Globus pallidus (tissue), 1 donor: Measurements from ENCODE around the gene RHOD.

Experiments
- DNase-seq: peaks from one replicate; pipeline ENCODE4 v3.0.0-alpha.2; 2015; ENCODE audit warnings: low spot score

Gene RHOD, protein sequence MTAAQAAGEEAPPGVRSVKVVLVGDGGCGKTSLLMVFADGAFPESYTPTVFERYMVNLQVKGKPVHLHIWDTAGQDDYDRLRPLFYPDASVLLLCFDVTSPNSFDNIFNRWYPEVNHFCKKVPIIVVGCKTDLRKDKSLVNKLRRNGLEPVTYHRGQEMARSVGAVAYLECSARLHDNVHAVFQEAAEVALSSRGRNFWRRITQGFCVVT

DNA sequence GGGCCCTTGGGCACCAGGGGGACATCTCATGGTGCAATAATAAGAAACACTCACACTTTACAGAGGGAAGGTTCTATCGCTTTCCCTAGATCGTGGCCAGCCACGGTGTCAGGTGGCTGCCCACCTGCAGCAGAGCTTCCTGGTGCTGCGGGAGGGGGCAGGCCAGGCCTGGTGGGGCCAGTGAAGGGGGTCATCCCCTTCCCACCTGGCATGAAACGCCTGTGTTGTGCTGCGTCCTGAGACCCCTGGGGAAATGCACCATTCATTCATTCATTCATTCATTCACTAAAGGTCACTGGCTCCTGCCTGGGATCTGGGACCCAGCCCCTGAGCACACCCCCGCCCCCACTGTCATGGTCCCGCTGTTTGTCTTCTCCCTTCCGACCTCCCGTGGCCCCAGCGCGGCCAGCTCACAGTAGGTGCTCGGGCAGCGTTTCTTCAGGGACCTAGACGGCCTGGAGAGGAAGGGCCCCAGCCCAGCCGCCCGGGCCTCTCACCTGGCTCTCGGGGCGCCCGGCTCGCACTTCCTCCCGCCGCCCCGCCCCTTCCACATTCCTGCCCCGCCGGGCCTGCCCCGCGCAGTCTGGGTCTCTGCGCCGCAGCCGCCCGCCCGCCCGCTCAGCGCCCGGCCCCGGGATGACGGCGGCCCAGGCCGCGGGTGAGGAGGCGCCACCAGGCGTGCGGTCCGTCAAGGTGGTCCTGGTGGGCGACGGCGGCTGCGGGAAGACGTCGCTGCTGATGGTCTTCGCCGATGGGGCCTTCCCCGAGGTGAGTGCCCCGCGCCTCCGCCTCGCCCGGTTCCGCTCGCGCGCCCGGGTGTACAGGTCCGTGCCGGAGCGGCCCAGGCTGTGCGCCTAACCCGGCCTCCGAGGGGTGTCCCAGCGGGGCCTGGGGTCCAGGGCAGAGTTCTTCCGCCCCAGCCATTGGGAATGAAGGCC is at the start of gene RHOD:
TSS of gene RHOD (plus strand) at position 581 of the 938 bp plus-strand sequence. CDS start at position 637, 56 bp downstream.
- no peak for DNase-seq

DNA sequence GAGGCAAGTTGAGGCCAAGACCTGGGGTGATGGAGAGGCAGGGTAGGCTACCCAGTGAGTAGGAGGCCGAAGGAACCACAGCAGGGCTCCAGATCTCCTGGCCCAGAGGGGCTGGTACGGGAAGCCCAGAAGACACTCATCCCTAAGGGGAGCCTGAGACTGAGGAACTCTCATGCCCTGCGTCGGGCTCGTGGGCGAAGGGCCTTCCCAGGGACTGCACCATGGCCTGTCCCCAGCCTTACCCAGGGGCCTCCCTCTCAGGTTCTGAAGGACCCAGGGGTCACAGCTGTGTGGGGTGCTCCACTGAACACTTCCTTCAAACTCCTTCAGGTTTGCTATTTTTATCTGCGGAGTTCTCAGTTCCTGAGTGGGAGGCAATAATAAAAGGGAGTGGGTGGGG is 49.5 kb upstream of the RHOD start:
- no peak for DNase-seq

DNA sequence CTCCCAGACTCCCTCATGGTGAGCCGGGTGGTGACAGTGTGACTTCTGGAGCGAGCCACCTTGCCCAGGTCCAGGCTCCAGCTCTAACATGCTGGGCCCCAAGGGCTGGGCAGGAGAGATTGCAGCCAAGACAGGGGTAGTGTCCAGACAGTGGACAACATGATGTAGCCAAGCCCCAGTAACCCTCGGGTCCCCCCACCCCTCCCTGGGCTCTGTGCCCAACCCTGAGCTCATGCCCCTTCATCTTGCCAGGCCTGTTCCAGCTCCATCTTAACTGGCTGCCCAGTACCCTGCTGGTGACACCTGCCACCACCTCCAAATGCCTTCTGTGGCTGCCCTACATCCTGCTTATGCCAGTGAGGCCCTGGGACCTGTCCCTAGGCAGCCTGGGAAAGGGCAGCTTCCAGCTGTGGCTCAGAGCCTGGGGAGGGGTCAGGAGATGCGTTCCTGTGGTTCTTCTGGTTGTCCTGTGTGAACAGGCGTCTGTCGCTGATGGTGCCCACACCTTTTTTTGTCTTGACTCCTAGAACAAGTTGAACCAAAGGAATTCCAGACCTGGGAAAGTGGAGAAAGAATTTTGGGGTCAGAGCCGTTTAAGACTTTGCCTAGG is 46.2 kb upstream of the RHOD start:
- no peak for DNase-seq

DNA sequence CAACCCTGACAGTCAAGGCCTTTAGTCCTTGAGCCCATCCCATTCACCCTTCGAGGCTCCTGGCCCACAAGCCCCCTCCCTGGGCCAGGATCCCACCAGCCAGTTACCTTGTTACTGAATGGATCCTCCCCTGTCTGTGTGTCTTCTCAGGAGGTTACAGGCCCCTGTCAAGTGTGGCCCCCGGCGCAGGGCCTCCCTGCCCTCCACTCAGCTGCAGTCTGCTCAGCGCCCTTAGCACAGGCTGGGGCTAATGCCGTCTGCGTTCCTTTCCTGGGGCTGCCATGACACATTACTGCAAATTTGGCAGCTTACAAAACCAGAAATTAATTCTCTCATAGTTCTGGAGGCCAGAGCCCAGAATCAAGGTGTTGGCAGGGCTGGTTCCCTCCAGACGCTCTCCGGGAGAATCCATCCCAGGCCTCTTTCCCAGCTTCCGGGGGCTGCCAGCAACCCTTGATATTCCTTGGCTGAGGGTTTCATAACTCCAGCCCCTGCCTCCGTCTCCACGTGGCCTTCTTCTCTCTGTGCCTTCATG is 43.1 kb upstream of the RHOD start:
- no peak for DNase-seq

DNA sequence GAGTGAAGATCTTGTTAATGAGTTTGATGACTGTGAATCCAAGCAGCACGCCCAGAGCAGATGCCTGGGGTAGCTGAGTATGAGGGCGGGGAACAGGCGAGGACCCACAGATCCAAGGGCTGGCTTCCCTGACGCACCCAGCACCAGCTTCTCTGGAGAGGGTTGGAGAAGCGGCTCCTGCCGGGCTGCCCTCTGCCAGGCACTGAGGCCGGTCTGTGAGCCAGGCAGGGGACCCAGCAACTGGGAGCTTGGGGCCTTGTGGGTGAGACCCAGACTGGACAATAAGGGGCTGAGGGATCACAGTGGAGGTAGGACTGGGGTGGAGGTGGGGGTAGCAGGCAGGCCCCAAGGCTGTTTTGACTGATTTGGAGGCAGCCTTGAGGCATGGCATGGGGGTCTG is 42.3 kb upstream of the RHOD start:
- no peak for DNase-seq

DNA sequence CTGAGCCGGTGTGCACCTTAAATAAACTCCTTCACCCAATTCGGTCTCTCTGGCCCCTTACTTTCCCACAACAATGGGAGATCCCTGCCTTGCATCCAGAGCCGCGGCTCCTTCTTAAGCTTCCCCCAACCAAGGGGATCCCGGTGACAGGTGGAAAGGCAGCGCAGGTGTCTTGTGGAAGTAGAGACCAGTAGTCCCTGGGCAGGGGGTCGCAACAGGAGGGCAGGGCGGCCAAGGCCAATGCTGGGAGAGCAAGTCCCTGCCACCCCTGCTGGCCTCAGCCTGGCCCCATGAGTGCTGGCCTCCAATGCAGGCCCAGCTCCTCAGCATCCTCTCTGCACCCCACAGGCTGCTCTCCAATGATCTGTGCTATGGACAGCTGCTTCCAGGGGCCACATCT is 41.6 kb upstream of the RHOD start:
- no peak for DNase-seq

DNA sequence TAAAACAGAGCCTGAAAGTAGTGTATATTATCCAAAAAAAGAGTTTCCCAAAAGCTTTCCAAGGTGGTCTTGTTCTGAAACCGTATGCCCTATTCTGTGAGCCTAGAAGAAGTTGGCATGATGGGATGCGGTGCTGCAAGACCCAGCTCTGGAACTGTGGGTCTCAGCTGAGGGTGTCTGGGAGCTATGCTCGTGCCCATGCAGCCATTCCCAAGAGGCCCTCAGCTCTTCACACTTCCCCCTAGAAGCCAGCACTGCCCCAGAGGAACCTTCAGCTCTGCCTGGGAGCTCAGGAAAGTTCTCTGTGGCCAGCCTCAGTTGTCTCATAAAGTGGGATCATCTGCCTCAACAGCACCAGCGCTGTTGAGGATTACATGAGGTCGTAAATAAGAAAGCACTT is 40.1 kb upstream of the RHOD start:
- no peak for DNase-seq

DNA sequence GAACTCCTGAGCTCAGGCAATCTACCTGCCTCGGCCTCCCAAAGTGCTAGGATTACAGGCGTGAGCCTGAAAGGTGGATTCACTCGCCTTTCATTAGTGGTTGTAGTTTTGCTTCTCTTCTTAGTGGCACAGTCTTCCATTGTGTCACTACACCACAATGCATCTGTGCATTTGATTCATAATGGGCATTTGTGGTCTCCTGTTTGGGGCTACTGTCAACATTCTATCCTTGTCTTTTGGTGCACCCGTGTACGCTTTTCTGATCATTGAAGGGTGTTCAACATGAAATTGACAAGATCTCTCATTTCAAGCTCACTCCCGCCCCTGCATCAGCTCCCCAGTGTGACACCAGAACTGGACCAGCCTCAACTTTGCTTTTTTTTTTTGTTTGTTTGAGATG is 35.7 kb upstream of the RHOD start:
- no peak for DNase-seq

DNA sequence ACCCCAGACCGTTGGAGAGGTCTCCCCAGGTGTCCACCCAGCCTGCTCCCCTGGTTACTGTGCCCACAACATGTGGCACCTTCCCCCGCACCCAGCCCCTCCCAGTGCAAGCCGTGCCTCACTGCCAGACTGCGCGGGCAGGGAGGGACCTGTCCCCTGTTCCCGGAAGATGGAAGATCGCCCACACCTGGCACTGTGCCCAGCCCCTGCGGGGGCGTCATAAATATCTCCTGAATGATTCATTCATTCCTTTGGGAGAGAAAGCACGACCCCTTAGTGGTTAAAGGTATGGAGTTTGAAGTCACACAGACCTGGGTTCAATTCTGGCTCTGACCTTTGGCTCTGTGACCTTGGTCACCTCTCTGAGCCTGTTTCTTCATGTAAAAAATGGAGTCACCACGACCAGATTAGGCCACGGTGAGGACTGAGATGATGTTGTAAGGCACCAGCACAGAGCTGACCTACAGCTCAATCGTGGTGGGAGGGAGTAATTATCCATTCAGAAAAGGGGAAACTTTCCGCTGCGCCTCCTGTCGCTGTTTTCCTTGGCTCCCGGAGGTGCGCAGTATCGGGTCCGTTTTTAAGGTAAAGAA is 34.2 kb upstream of the RHOD start:
- DNase-seq: no peak

DNA sequence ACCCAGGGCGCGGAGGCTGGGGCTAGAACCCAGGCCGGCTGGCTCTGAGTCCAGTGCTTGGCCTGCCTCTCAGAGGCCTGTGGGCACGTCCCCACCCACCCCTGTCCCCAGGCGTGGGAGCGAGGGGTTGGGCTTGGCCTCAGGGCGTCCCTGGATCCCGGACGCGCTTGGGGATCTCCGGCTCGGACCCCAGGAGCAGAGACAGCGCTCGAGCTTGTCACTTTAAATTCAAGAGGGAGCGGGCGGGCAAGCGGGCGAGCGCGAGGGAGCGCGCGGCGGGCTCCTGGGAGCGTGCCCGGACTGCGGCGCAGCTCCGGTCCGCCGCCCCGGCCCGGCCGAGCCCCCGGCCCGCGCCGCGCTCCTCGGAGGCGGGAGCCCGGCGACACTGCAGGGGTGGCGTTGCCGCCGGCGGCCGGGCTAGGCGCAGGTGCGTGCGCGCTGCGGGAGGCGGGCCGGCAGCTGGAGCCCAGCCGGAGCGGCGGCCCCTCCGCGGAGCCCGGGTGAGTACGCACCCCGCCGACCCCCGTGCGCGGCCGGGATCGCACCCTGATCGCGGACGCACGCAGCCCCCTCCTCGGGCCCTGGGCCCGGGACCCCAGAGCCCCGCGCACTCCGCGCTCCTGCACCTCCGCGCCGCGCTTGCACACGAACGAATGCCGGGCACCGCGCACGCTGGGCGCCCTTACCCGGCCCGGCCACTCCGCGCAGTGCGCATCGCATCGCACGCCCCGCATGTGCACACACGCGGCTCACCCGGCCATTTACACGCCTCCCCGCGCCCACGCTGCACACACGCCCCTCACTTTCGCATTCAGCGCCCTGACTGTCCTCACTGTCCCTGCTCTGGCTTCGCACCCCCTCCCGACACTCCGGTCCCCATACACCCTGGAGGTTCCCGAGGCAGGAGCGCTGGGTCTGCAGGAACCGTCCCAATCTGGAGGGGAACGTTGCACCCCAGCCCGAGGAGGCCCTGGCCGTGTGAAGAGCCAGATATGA is 33.4 kb upstream of the RHOD start, which contains the start of gene SYT12:
TSS of gene SYT12 (plus strand) at position 174 of the 996 bp plus-strand sequence. CDS start 7,011 bp downstream, outside the sequence.
- DNase-seq: no peak

DNA sequence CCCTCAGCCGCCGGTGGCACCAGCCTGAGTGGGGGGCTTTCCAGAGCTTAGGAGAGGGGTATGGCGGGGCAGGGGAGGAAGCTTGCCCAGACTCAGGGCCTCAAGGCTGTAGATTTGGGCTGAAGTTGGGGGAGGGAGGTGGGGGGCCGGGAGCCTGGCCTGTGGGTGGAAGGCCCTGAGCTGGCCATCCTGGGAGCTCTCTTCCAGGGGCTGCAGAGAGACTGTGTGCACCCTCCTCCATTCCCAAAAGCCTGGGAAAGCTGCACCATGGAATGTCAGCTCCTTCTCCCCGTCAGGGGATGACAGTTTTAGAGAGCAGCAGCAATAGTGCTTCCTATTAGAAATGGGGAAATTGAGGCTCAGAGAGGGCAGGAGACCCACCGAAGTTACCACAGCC is 32.7 kb upstream of the RHOD start:
- no peak for DNase-seq

DNA sequence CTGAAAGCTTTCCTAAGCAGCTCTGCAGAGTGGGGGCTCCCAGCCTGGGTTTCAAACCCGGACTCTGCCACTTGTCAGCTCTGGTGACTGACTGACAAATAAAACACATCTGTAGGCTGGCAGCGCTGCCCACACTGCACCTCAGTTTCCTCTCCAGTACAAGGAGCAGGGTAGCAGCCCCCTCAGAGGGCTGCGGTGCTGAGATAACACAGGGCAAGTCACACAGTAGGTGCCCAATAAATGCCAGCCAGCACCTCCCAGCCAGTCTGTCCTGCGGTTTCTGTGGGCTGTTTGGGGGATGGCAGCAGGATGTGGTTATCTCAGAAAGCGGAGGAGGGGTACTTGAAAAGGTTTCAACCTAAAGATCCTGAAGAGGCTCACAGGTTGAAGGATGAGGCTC is 32.2 kb upstream of the RHOD start:
- no peak for DNase-seq

DNA sequence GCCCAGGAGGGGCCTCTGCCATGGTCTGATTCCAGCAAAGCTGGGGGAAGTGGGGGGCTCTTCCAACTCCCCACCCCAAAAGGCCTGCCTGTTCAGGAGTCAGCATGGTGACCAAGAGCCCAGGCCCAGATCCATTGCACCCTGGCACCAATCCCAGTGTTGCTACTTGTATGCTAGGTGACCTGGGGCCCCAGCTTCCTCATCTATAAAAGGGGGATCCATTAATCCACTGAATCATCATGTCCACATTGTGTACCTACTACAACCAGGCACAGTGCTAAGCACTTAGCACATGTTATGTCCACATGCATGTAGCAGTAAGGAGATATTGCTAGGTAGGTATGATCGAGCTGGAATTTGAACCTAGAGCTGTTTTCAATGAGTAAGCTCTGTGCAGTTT is 31.7 kb upstream of the RHOD start:
- no peak for DNase-seq

DNA sequence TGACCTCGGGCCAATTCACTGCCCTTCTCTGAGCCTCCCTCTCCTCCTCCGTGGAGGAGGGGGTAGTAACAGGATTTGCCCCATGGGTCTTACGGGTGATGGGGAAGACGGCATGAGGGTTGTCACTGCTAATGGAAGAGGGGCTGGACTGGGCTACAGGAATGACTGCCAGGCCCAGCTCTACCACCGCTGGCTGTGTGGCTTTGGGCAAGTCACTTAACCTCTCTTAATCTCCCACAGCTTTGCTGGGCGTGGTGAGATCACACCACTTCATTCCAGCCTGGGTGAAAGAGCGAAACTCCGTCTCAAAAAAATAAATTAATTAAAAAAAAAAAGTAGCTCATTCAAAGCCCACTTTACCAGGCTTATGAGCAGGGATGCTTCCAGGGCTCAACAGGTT is 30.9 kb upstream of the RHOD start:
- DNase-seq: no peak

DNA sequence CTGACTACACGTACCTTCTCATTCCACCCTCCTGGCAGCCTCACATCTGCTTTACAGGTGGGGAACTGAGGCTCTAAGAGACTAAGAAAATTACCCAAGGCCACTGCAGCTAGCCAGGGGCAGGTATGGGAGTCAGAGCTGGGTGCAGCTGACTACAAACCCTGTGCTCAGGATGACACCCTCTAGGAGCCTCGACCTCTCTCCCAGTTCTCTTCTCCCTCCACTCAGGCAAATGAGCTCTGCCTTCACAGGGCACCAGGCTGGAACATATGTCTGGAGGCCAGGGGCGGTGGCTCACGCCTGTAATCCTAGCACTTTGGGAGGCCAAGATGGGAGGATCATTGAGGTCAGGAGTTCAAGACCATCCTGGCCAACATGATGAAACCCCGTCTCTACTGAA is 29.7 kb upstream of the RHOD start:
- no peak for DNase-seq

DNA sequence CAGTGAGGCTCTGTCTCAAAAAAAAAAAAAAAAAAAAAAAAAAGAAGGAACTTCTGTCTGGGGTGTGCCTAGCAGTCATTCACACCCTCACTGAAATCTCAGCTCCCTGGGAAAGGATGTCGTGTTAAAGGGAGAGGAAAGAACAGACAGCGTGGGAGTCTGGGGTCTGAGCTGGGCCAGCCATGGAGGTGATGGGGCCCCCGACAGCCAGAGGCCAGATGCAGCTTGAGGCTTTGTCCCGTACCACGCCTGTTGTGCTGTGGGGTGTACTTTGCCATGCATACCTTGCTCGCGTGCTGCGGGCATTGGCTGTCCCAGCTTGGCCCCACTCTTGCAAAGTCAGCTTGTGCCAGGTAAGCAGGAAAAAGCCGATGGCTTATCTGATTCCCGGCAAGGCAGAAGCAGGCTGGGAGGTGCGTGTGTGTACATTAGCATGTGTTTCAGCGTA is 29.1 kb upstream of the RHOD start:
- DNase-seq: no peak

DNA sequence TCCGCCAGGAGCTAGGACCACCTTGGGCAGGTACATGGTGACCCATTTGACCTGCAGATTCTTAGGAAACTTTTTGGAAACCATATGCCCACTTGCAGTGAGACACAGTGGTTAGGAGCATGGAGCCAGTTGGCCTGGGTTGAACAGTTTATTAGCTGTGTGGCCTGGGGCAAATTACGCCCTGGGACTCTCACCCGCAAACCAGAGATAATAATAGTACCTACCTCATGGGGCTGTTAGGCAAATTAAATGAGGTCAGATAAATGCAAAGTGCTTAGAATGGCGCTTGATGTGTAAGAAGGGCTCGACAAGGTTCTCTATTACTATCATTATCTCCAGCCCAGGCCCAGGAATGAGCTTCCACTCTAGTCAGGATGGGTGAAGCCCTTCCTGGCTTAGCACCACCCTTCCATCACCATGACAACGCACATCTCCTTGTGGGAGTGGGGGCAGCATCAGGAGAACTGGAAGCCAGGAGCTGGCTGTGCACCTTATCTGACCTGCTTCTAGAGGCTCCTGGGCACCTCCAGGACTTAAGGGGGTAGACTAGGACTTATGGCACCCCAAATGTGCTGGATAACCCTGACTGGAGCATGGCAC is 28.6 kb upstream of the RHOD start:
- no peak for DNase-seq

DNA sequence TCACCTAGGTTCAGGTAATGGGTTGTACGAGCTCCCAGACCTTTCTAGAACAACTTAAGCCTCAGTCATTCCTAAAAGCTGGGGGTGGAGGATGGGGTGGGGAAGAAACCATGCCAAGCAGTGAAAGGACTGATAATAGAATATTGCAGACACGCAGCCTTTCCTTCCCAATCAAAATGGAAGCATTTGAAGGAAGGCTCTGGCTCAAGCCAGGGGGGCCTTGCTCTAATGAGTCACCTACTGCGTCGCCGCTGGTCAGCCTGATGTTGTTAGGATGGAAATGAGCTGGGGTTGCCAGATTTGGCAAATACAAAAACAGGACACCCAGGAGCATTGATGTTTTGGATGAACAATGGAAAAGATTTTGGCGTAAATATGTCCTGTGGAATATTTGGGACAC is 27.5 kb upstream of the RHOD start:
- no peak for DNase-seq

DNA sequence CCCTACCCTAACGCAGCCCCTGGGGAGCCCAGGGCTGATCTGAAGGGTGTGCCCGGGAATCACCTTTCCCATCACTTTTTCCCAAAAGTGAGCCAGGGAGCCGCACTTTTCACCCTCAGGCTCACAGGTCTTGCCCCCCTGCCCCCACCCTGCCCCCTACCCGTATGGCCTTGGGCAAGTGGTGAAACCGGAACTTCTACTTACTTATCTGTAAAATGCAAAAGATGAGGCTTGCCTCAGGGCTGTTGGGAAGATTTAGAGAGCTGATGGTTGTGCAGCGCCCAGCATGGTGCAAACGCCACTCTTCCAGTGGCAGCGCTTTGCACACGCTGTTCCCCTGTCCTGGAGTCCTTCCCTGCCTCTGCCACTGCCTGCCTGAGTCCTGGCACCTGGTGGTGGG is 25.7 kb upstream of the RHOD start:
- DNase-seq: no peak

DNA sequence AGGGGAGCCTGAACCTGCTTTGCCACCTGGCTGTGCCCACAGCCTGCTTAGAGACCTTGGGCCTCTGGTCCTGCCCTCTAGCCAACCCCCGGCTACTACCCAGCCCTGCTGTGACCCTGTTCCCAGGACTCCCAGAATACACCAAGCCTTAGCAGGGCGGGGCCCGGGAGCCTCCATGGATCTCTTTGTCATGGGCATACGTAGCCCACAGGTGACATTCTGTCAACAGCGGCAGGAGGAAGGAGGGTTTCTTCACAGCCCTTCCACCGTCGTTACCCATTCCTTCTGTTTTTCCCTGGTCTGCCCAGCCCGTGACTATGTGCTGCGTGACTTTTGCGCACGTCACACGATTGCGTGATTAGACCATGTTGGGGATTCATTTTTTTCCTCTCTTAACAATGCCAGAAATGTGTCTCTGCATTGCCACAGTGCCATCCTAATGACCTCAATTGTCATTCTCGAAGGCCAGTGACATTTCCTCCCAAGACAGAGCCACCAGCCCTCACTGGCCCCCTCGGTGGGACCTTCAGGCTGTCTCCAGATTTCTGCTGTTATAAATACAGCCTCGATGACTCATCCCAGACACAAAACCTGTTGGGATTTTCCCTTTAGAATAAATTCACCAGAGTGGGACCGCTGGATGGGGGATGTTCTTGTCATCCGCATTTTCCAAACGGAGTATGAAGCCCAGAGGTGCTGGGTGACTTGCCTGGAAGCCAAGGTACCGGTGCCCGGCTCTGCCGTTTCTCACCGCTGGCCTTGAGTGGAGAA is 24.7 kb upstream of the RHOD start:
- no peak for DNase-seq
